HCT116 (cell line): Measurements from ENCODE around the gene SDCBP2. TPM values are rescaled to one million over a fixed set of nuclear protein-coding genes. Genes with fewer than 3 reads are reported as not detected.
A peak's percentile ranks its signal among the peaks of the same experiment; 100 is the strongest.

Source experiments
- ATAC-seq: fragments of 200-7000 bp; cut with Tn5 transposase; 2 replicates; pipeline ENCODE4 v1.9.1; 2020; ENCODE audit warnings: mild to moderate bottlenecking, moderate library complexity
- BruUV-seq: library from RNA; stranded (reverse); fragments of 400-500 nt; replicated peaks from 2 replicates; lab custom pipeline; 2021; lab: Mats Ljungman, UMichigan
- CTCF ChIA-PET: fragments of 300-600 bp; sonication (Branson Sonifier 250); formaldehyde crosslinking; loops from one replicate; lab custom pipeline; 2021; ENCODE audit warnings: antibody characterized with exemption; lab: Charles Lee
- POLR2A ChIA-PET: fragments of 300-600, 350-600 bp; sonication (Branson Sonifier 250); formaldehyde crosslinking; loops from one replicate; lab custom pipeline; 2021; ENCODE audit warnings: antibody characterized with exemption; lab: Charles Lee
- RAD21 ChIA-PET, 2 experiments: fragments of 300-600 bp; sonication (Branson Sonifier 250); formaldehyde crosslinking; loops; one replicate each; lab custom pipeline; 2023; ENCODE audit warnings: low total read pairs in 2 of 2; ENCODE audit not compliant: uncharacterized antibody in 2 of 2, unreplicated experiment in 2 of 2, low non-redundant PET in 1 of 2; lab: Charles Lee
- DNase-seq: peaks from one replicate; pipeline ENCODE4 v3.0.0-alpha.2; 2010; ENCODE audit warnings: low read depth, low spot score
- H2AFZ ChIP-seq: fragments of 200-600 bp; shearing (Covaris generic), sonication (generic); 2 replicates; pipeline ENCODE4 v1.6.1; 2017; ENCODE audit warnings: low read depth, mixed run types, mixed read lengths, antibody characterized with exemption, low read length; ENCODE audit not compliant: poor library complexity, severe bottlenecking
- H3K27ac ChIP-seq: 2 replicates; pipeline ENCODE4 v1.5.1; 2012; ENCODE audit warnings: low read depth, low read length
- H3K27me3 ChIP-seq: fragments of 200-600 bp; sonication (generic); 2 replicates; pipeline ENCODE4 v1.6.1; 2016; ENCODE audit warnings: mixed run types, low read length, mixed read lengths; ENCODE audit not compliant: insufficient read depth
- H3K36me3 ChIP-seq, 2 experiments: fragments of 200-500 bp in 1 of 2; fragments of 200-600 bp in 1 of 2; sonication (Bioruptor generic) in 1 of 2; sonication (generic) in 1 of 2; 2 replicates each; pipeline versions ENCODE4 v1.5.1 to v1.6.1; 2014 to 2016; ENCODE audit warnings: low read length in 2 of 2, inconsistent platforms in 1 of 2, mixed read lengths in 1 of 2, mixed run types in 1 of 2; ENCODE audit not compliant: insufficient read depth in 2 of 2, control insufficient read depth in 1 of 2
- H3K4me1 ChIP-seq, 2 experiments: fragments of 200-600 bp in 1 of 2; sonication (generic) in 1 of 2; 2 replicates each; pipeline versions ENCODE4 v1.5.1 to v1.6.1; 2012 to 2017; ENCODE audit warnings: low read length in 2 of 2, inconsistent platforms in 1 of 2, mild to moderate bottlenecking in 1 of 2, mixed read lengths in 1 of 2, mixed run types in 1 of 2, moderate library complexity in 1 of 2; ENCODE audit not compliant: insufficient read depth in 2 of 2, control insufficient read depth in 1 of 2
- H3K4me2 ChIP-seq: fragments of 200-600 bp; sonication (generic); 2 replicates; pipeline ENCODE4 v1.6.1; 2017; ENCODE audit warnings: mixed run types, low read length, mixed read lengths
- H3K4me3 ChIP-seq, 2 experiments: fragments of 200-600 bp in 1 of 2; sonication (generic) in 1 of 2; replicated peaks in 1 of 2; 2 replicates each; pipeline ENCODE4 v1.5.1; 2011 to 2016; ENCODE audit warnings: low read length in 2 of 2, control low read depth in 1 of 2, low read depth in 1 of 2, mild to moderate bottlenecking in 1 of 2, mixed read lengths in 1 of 2, mixed run types in 1 of 2
- H3K79me2 ChIP-seq: fragments of 200-600 bp; sonication (generic); 2 replicates; pipeline ENCODE4 v1.6.1; 2017; ENCODE audit warnings: mild to moderate bottlenecking, mixed run types, low read length, moderate library complexity, mixed read lengths; ENCODE audit not compliant: insufficient read depth
- H3K9ac ChIP-seq: fragments of 200-600 bp; sonication (generic); 2 replicates; pipeline ENCODE4 v1.6.1; 2016; ENCODE audit warnings: low read length, mixed read lengths
- H3K9me2 ChIP-seq: fragments of 200-600 bp; sonication (generic), shearing (Covaris generic); 2 replicates; pipeline ENCODE4 v1.6.1; 2017; ENCODE audit warnings: mixed run types, mild to moderate bottlenecking, moderate library complexity; ENCODE audit not compliant: insufficient read depth
- H3K9me3 ChIP-seq, 2 experiments: fragments of 200-500 bp in 1 of 2; fragments of 200-600 bp in 1 of 2; sonication (Bioruptor generic) in 1 of 2; sonication (generic) in 1 of 2; 2 replicates each; pipeline ENCODE4 v1.6.1; 2014 to 2017; ENCODE audit warnings: low read length in 2 of 2, mixed read lengths in 2 of 2, inconsistent platforms in 1 of 2, low read depth in 1 of 2, mild to moderate bottlenecking in 1 of 2, mixed run types in 1 of 2, moderate library complexity in 1 of 2; ENCODE audit not compliant: control insufficient read depth in 1 of 2, insufficient read depth in 1 of 2
- H4K20me1 ChIP-seq: fragments of 200-600 bp; sonication (generic), shearing (Covaris generic); 2 replicates; pipeline ENCODE4 v1.6.1; 2017; ENCODE audit warnings: mixed run types, mild to moderate bottlenecking, moderate library complexity; ENCODE audit not compliant: insufficient read depth
- CBX3 ChIP-seq: IDR thresholded peaks from 2 replicates; pipeline ENCODE4 v1.6.1; 2012; ENCODE audit warnings: low read depth
- ELF1 ChIP-seq: IDR thresholded peaks from 2 replicates; pipeline ENCODE4 v1.6.1; 2012; ENCODE audit warnings: low read depth, borderline replicate concordance
- EZH2 ChIP-seq: fragments of 200-600 bp; sonication (generic); IDR thresholded peaks from 2 replicates; pipeline ENCODE4 v1.6.1; 2017; ENCODE audit warnings: antibody characterized with exemption, mixed run types
- EZH2phosphoT487 ChIP-seq: fragments of 200-600 bp; IDR thresholded peaks from 2 replicates; pipeline ENCODE4 v1.6.1; 2018; ENCODE audit warnings: antibody characterized with exemption, borderline replicate concordance
- FOSL1 ChIP-seq: IDR thresholded peaks from 2 replicates; pipeline ENCODE4 v1.6.1; 2012; ENCODE audit warnings: low read depth
- POLR2AphosphoS5 ChIP-seq: IDR thresholded peaks from 2 replicates; pipeline ENCODE4 v1.6.1; 2011; ENCODE audit warnings: mild to moderate bottlenecking, low read depth, low read length, moderate library complexity
- SIN3A ChIP-seq: IDR thresholded peaks from 2 replicates; pipeline ENCODE4 v1.6.1; 2012; ENCODE audit warnings: low read depth
- SP1 ChIP-seq: IDR thresholded peaks from 2 replicates; pipeline ENCODE4 v1.6.1; 2012; ENCODE audit warnings: low read depth
- SRF ChIP-seq: IDR thresholded peaks from 2 replicates; pipeline ENCODE4 v1.6.1; 2012; ENCODE audit warnings: low read depth
- YY1 ChIP-seq: IDR thresholded peaks from 2 replicates; pipeline ENCODE4 v1.6.1; 2011; ENCODE audit warnings: low read length, low read depth, moderate library complexity, mild to moderate bottlenecking; ENCODE audit not compliant: insufficient replicate concordance; ENCODE audit errors: extremely low read depth
- ZFX ChIP-seq: fragments of 450-650 bp; IDR thresholded peaks from 2 replicates; pipeline ENCODE4 v1.6.1; 2017
- intact Hi-C: fragments of 100-400 bp; cut with micrococcal nuclease; formaldehyde crosslinking; loops from 2 replicates; pipeline ENCODE4 v1.10.0; 2022
- total RNA-seq: library from RNA; stranded (reverse); gene quantifications from one replicate; pipeline ENCODE4 v1.2.1, GENCODE V29; 2021; ENCODE audit not compliant: unreplicated experiment
- TF ChIP-seq, protein P1 (sequence below): IDR thresholded peaks from 2 replicates; pipeline ENCODE4 v1.6.1; 2012
- TF ChIP-seq, protein P2 (sequence below): IDR thresholded peaks from 2 replicates; pipeline ENCODE4 v1.6.1; 2012; ENCODE audit warnings: low read depth
- TF ChIP-seq, protein P3 (sequence below): IDR thresholded peaks from 2 replicates; pipeline ENCODE4 v1.6.1; 2012

The SDCBP2 gene
- total RNA-seq, 1 experiment from 2014 or later: 3.4 TPM

DNA sequence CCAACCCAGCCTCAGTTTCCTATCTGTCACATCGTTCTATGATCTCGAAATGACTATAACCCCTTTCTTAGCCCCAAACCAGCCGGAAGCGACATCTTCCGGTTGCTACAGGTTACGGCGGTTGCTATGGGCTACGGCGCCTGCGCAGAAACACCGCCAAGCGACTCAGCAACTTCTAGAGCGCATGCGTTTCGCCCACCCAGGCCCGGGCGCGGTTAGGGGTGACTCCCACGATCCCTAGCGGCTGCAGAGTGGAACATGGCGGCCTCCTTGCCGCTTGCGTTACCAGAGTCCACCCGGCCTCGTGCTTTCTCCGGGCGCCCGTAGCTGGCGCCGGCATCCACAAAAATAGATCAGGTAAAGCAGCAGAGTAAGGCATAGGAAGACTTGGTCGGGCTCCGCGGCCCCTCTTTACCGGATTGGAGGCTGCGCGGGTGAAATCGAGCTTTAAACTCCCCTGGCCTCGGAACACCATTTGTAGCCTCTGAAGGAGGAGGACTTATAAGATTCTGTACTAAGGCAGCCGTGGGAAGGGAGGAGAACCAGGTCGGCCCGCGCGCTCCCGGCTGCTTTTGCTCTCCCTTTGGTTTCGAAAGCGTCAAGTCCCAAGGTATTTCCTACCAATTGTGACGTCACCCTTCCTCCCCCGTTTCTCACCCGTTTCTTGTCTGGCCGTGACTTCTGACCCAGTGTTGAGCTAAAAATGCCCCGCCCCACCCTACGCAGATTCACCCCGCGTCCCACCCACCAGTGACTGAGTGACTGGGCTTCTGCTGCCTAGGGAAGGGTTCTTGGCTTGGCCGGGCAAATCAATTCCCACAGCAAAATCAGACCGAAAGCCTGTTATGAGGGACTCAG lies 3.5 kb downstream of the SDCBP2 start (continued):
- TF ChIP-seq POLR2AphosphoS5 (peak; percentile 90), EZH2 (no peak), YY1 (peak; percentile 97), ELF1 (no peak)

DNA sequence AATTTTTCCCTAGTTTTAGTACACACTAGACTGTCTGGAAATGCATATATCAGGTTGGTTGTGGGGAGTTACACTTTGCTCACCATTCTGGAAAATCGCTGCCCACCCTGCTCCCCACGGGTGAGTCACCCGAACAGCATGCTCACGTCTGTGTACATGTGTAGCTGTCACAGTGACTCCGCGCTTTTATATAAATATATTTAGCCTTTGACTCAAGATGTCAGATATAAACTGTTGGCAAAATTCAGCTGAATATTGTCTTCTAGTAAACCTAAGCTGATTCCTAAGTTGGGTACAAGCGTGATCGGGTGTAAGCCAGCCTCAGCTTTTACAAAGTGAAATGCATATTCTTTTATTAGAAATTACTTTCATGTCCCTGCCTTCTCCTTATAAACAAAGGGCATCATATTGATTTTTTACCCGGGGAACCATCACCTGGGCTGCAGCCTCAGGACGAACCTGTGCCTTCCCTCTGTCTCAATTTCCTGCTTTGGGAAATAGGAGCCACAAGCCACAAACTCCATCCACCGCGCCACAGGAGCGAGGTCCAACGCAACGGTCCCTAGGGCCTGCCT lies 4.3 kb downstream of the SDCBP2 start:
- DNase-seq (no peak), ATAC-seq (peak; percentile 41)
- BruUV-seq: no TSS peak
- peak overlapping the region; percentile 94 for H3K4me2 ChIP-seq
- no peaks in the 10 kb centered on the region for H3K36me3 ChIP-seq
- ChIA-PET RAD21 (no interaction called here), POLR2A (no interaction called here), CTCF (no interaction called here)
- peak overlapping the region; percentile 93 to 97 for H3K4me3 ChIP-seq
- H3K27me3 ChIP-seq: no peaks in the 10 kb centered on the region
- H3K9ac ChIP-seq: peak overlapping the region; percentile 99
- H3K79me2 ChIP-seq: peaks cover 45% of the 10 kb centered on the region
- H3K9me2 ChIP-seq: no peaks in the 10 kb centered on the region
- H2AFZ ChIP-seq: peak overlapping the region; percentile 52
- TF ChIP-seq EZH2phosphoT487 (no peak), SP1 (no peak), CBX3 (no peak), FOSL1 (no peak), POLR2AphosphoS5 (no peak), ZFX (no peak), SIN3A (no peak; the same call in 1 of the 2 replicates), SRF (no peak), ELF1 (no peak)
- TF ChIP-seq, protein P1, sequence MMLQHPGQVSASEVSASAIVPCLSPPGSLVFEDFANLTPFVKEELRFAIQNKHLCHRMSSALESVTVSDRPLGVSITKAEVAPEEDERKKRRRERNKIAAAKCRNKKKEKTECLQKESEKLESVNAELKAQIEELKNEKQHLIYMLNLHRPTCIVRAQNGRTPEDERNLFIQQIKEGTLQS: no peak
- TF ChIP-seq, protein P2, sequence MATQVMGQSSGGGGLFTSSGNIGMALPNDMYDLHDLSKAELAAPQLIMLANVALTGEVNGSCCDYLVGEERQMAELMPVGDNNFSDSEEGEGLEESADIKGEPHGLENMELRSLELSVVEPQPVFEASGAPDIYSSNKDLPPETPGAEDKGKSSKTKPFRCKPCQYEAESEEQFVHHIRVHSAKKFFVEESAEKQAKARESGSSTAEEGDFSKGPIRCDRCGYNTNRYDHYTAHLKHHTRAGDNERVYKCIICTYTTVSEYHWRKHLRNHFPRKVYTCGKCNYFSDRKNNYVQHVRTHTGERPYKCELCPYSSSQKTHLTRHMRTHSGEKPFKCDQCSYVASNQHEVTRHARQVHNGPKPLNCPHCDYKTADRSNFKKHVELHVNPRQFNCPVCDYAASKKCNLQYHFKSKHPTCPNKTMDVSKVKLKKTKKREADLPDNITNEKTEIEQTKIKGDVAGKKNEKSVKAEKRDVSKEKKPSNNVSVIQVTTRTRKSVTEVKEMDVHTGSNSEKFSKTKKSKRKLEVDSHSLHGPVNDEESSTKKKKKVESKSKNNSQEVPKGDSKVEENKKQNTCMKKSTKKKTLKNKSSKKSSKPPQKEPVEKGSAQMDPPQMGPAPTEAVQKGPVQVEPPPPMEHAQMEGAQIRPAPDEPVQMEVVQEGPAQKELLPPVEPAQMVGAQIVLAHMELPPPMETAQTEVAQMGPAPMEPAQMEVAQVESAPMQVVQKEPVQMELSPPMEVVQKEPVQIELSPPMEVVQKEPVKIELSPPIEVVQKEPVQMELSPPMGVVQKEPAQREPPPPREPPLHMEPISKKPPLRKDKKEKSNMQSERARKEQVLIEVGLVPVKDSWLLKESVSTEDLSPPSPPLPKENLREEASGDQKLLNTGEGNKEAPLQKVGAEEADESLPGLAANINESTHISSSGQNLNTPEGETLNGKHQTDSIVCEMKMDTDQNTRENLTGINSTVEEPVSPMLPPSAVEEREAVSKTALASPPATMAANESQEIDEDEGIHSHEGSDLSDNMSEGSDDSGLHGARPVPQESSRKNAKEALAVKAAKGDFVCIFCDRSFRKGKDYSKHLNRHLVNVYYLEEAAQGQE: no peak
- TF ChIP-seq, protein P3, sequence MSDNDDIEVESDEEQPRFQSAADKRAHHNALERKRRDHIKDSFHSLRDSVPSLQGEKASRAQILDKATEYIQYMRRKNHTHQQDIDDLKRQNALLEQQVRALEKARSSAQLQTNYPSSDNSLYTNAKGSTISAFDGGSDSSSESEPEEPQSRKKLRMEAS: no peak
- intact Hi-C loops: loop anchor here (5.0 kb wide), 2 partner anchors 68 to 143 kb away; partner anchors contain the start of genes FKBP1A and NSFL1C
- no peak overlapping the region; the same call in 1 of the 2 replicates for H3K27ac ChIP-seq
- no peaks in the 10 kb centered on the region for H4K20me1 ChIP-seq
- H3K9me3 ChIP-seq: no peaks in the 10 kb centered on the region
- peaks cover 32 to 48% of the 10 kb centered on the region in 2 experiments for H3K4me1 ChIP-seq
